Measurements from ENCODE around the gene ABI3. TPM values are rescaled to one million over a fixed set of nuclear protein-coding genes. Genes with fewer than 3 reads are reported as not detected.
"Not testable (repeated sequence)": the region's sequence is repeated elsewhere in the genome, so short reads cannot be mapped to it uniquely, and the experiment has no call there.

The ABI3 gene
- total RNA-seq, 8 experiments from 2014 or later = 0.17 to 14.1 (median 1.7) TPM; not detected in 2

DNA sequence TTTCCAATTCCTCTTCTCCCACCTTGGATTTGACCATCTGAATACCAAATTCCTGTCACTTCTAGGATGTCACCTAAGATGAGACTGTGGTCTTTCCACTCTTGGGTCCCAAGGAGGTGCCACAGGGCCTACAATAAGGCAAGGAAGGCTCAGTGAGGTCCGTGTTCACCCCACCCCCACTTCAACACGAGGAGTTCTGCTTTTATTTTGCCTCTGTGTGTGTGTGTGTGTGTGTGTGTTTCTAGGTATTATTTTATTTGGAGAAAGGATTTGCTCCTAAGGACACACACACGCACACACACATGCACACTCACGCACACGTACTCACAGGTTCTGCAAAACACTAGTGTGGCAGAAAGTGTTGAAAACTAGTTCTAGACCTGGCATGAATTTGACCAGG, 44.6 kb downstream of the ABI3 start:
- in situ Hi-C loops (cut with MboI; ENCODE audit: low pct_unique_long_range_greater_than_20kb in 2 of 9, low sequenced_read_pairs in 9 of 9, unreplicated experiment in 9 of 9) = no loop called here
- peaks cover 0 to 3% of the 10 kb centered on the region in 2 donors for H3K4me1 ChIP-seq (replicated peaks in 1 of 2)
- no peak overlapping the region for H3K4me3 ChIP-seq
- WGBS, 10 experiments = 50 to 83% (median 76%) methylated on average over 2 to 4 of the region's 5 CpGs; no CpG with 5 or more reads in 6 of the 10 experiments
- H3K27ac ChIP-seq = no peak overlapping the region
- ATAC-seq (replicated peaks in 6 of 8) = no peak

DNA sequence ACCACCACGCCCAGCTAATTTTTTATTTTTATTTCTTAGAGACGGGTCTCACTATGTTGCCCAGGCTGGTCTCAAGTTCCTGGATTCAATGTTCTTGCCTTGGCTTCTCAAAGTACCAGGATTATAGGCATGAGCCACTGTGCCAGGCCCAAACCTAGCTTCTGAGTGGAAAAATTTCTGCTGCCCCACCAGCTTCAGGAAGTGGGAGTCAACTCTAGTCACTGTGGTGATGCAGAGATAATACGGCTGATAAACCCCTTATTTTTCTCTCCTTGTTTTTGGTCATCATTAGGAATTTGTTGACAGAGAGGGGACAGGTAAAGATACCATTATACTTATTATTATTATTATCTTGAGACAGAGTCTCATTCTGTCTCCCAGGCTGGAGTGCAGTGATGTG, 47.9 kb downstream of the ABI3 start:
- Histone ChIP-seq H3K4me3 (no peak overlapping the region), H3K27ac (no peak overlapping the region), H3K4me1 (replicated peaks in 1 of 2) (peaks cover 0 to 3% of the 10 kb centered on the region in 2 donors)
- in situ Hi-C loops (cut with MboI; ENCODE audit: low pct_unique_long_range_greater_than_20kb in 2 of 9, low sequenced_read_pairs in 9 of 9, unreplicated experiment in 9 of 9) = no loop called here
- ATAC-seq (replicated peaks in 6 of 8) = no peak
- 48 to 100% (median 87%) methylated on average over 1 to 2 of the region's 3 CpGs; no CpG with 5 or more reads in 2 of the 10 experiments for WGBS, 10 experiments

DNA sequence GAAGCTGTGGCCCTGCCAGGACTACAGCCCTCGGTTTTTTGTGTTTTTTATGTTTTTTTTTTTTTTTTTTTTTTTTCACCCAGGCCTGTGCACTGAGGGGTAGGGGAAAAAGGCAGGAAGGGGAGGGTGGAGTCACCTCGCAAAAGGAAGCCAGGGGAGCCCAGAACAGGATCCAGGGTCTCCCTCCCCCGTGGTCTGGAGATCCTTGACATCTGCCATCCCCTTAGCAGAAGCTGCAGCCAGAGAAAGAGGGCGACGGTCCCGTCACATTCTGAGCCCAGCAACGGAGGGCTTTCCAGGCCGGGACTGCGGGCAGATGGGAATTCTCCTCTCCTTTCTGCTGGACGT, 49.1 kb downstream of the ABI3 start:
- Histone ChIP-seq H3K4me1 (replicated peaks in 1 of 2) (peaks cover 0 to 3% of the 10 kb centered on the region in 2 donors), H3K27ac (no peak overlapping the region), H3K4me3 (peak overlapping the region in 3 of 5 donors; percentile 35 to 44 (median 42))
- 16 to 50% (median 20%) methylated on average over 2 to 3 of the region's 10 CpGs; no CpG with 5 or more reads in 5 of the 10 experiments for WGBS, 10 experiments
- peak in 1 of 8 experiments; percentile 3 for ATAC-seq (replicated peaks in 6 of 8)
- in situ Hi-C loops (cut with MboI; ENCODE audit: low pct_unique_long_range_greater_than_20kb in 2 of 9, low sequenced_read_pairs in 9 of 9, unreplicated experiment in 9 of 9) = no loop called here

- peaks cover 0 to 3% of the 10 kb centered on the region in 2 donors for H3K4me1 ChIP-seq (replicated peaks in 1 of 2)
- no peak overlapping the region for H3K27ac ChIP-seq
- WGBS, 10 experiments = 0 to 9% methylated on average over 7 of the region's 77 CpGs; no CpG with 5 or more reads in 8 of the 10 experiments
- in situ Hi-C loops (cut with MboI; ENCODE audit: low pct_unique_long_range_greater_than_20kb in 2 of 9, low sequenced_read_pairs in 9 of 9, unreplicated experiment in 9 of 9) = no loop called here
- peak overlapping the region; percentile 14 to 44 (median 35) for H3K4me3 ChIP-seq
- peak; percentile 83 to 89 (median 84) for ATAC-seq (replicated peaks in 6 of 8)
Measured at GRCh38 chr17:49260011-49260816, 49.7 kb downstream of the ABI3 start.

- Histone ChIP-seq H3K27ac (no peak overlapping the region), H3K4me3 (peak overlapping the region in 2 of 5 donors; percentile 42 to 44), H3K4me1 (replicated peaks in 1 of 2) (peaks cover 0 to 3% of the 10 kb centered on the region in 2 donors)
- WGBS, 10 experiments = 27 to 100% methylated on average over 3 to 5 of the region's 11 CpGs; no CpG with 5 or more reads in 8 of the 10 experiments
- no peak for ATAC-seq (replicated peaks in 6 of 8)
- in situ Hi-C loops (cut with MboI; ENCODE audit: low pct_unique_long_range_greater_than_20kb in 2 of 9, low sequenced_read_pairs in 9 of 9, unreplicated experiment in 9 of 9) = no loop called here
Measured at GRCh38 chr17:49260817-49261291, 50.3 kb downstream of the ABI3 start.

- WGBS, 10 experiments = 63 to 100% (median 89%) methylated on average over 1 to 7 of the region's 9 CpGs; no CpG with 5 or more reads in 1 of the 10 experiments
- ATAC-seq (replicated peaks in 6 of 8); H3K4me1 ChIP-seq (replicated peaks in 1 of 2); in situ Hi-C loops (cut with MboI; ENCODE audit: low pct_unique_long_range_greater_than_20kb in 2 of 9, low sequenced_read_pairs in 9 of 9, unreplicated experiment in 9 of 9); H3K27ac ChIP-seq; H3K4me3 ChIP-seq: not testable (repeated sequence)
Measured at GRCh38 chr17:49261540-49261939, 51.0 kb downstream of the ABI3 start.

GRCh38 chr17:49266233-49266632, 55.7 kb downstream of the ABI3 start:
- no peak for ATAC-seq (replicated peaks in 6 of 8)
- Histone ChIP-seq H3K4me3 (no peak overlapping the region), H3K27ac (no peak overlapping the region), H3K4me1 (replicated peaks in 1 of 2) (no peaks in the 10 kb centered on the region)
- in situ Hi-C loops (cut with MboI; ENCODE audit: low pct_unique_long_range_greater_than_20kb in 2 of 9, low sequenced_read_pairs in 9 of 9, unreplicated experiment in 9 of 9) = no loop called here
- WGBS, 10 experiments = 0 to 100% (median 94%) methylated on average over 1 of the region's 2 CpGs; no CpG with 5 or more reads in 6 of the 10 experiments

DNA sequence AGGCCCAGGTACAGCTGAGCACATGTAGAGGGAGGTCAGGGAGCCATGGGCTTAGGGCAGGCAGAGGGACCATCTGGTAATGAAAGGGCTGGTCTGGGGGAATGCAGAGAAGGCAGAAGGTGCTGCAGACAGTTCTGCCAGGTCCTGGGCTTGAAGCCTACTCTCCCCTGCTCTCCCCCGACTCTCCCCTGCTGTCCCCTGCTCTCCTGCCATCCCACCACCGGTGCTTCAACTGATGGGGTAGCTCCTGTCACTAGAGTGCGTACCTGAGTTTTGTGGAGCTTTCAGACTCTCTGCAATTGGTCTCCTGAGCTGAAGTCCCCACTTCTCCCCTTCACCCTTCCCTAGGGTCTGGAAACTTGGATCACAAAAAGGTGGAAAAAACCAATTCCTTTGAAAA, 57.4 kb downstream of the ABI3 start:
- no peak overlapping the region for H3K4me3 ChIP-seq
- in situ Hi-C loops (cut with MboI; ENCODE audit: low pct_unique_long_range_greater_than_20kb in 2 of 9, low sequenced_read_pairs in 9 of 9, unreplicated experiment in 9 of 9) = no loop called here
- H3K4me1 ChIP-seq (replicated peaks in 1 of 2) = no peaks in the 10 kb centered on the region
- no peak for ATAC-seq (replicated peaks in 6 of 8)
- WGBS, 10 experiments = 53 to 100% (median 74%) methylated on average over 1 to 3 of the region's 3 CpGs; no CpG with 5 or more reads in 7 of the 10 experiments
- no peak overlapping the region for H3K27ac ChIP-seq

DNA sequence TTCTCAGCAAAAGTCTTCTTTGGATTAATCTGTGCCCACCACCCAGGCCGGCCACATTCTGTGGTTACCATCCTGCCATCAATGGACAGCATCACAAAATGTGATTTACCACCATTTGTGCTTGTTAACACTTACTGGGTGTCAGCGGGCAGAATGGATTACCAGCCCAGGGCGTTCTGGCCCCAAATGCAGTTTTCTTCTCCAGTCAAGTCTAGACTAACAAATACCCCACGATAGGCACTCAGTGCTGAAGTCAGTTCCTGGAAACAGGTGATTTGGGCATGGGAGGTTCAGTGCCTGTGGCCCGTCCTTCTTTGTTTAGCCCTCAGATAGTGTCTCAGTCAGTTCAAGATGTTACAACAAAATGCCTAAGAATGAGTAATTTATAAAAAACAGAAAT, 58.8 kb downstream of the ABI3 start:
- Histone ChIP-seq H3K4me3 (no peak overlapping the region), H3K27ac (no peak overlapping the region), H3K4me1 (replicated peaks in 1 of 2) (no peaks in the 10 kb centered on the region)
- WGBS, 10 experiments = 0 to 100% (median 78%) methylated on average over 1 to 4 of the region's 5 CpGs; no CpG with 5 or more reads in 2 of the 10 experiments
- in situ Hi-C loops (cut with MboI; ENCODE audit: low pct_unique_long_range_greater_than_20kb in 2 of 9, low sequenced_read_pairs in 9 of 9, unreplicated experiment in 9 of 9) = no loop called here
- ATAC-seq (replicated peaks in 6 of 8) = no peak

Other genes with a start within 250 kb of the ABI3 start
- not detected for gene GIP, start 242.1 kb upstream of the ABI3 start, total RNA-seq
- gene IGF2BP1, start 213.3 kb upstream of the ABI3 start, total RNA-seq = 100 to 1,000 TPM in 1 of 8 experiments, 10 to 100 TPM in 6, 1 to 10 TPM in 1; 4.0 to 107 (median 18.1) TPM
- under 1 TPM in 5 of 8 experiments, not detected in 3; 0.04 to 0.22 (median 0.07) TPM for gene B4GALNT2, start 77.9 kb upstream of the ABI3 start, total RNA-seq
- gene GNGT2, start 133 bp upstream of the ABI3 start, total RNA-seq = 10 to 100 TPM in 1 of 8 experiments, 1 to 10 TPM in 2, under 1 TPM in 2, not detected in 3; 0.42 to 12.2 (median 1.1) TPM
- 10 to 100 TPM in 2 of 8 experiments, 1 to 10 TPM in 1, under 1 TPM in 4, not detected in 1; 0.13 to 67.9 (median 0.57) TPM for gene PHOSPHO1, start 20.1 kb downstream of the ABI3 start, total RNA-seq
- 10 to 100 TPM; 18.5 to 39.5 (median 30.9) TPM for gene ZNF652, start 151.5 kb downstream of the ABI3 start, total RNA-seq
- 100 to 1,000 TPM in 4 of 8 experiments, 10 to 100 TPM in 4; 63.4 to 196 (median 97.5) TPM for gene PHB1, start 204.2 kb downstream of the ABI3 start, total RNA-seq